ENCODE measurements around the gene ADAMTSL1.

The ADAMTSL1 gene

DNA sequence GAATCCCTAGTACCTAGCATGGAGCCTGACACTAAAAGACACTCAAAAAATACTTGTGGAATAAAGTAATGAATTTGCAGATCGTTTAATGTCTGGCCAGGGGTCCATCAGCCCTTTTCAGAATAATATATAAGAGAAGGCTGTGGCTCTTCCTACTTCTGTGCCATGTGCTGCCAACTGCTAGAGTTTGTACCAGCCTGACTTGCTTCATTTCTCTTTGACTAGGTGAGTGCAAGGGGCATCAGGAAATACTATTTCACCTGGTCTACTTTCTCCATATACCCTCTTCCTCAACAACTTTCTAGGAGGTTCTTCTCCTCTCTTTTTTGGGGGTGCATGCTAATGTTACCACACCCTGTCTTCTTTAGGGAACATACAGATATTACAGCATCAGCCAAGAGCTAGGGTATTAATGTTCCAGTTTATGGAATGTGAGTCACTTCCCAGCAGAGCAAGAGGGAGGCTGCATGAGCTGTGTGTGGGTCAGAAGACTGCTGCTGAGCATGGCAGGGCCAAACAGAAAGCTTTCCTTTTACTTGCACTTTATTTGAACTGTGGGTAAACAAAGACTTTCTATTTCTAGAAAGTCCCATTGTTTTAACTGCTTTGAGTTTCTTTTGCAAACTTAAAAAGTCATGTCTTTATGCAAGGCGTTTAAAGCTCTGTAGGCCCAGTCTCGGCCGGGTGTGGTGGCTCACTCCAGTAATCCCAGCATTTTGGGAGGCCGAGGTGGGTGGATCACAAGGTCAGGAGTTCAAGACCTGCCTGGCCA, 158.9 kb downstream of the ADAMTSL1 start:
- H3K4me3 ChIP-seq (ENCODE audit: low read depth, low read length) = no peak overlapping the region
- H3K9me3 ChIP-seq (ENCODE audit: severe bottlenecking) = no peaks in the 10 kb centered on the region
- H3K36me3 ChIP-seq = no peaks in the 10 kb centered on the region
- no peak overlapping the region for H3K27ac ChIP-seq
- no peak for DNase-seq
- H3K27me3 ChIP-seq (ENCODE audit: insufficient read depth, low read depth, severe bottlenecking) = no peaks in the 10 kb centered on the region
- TF ChIP-seq, protein P1, sequence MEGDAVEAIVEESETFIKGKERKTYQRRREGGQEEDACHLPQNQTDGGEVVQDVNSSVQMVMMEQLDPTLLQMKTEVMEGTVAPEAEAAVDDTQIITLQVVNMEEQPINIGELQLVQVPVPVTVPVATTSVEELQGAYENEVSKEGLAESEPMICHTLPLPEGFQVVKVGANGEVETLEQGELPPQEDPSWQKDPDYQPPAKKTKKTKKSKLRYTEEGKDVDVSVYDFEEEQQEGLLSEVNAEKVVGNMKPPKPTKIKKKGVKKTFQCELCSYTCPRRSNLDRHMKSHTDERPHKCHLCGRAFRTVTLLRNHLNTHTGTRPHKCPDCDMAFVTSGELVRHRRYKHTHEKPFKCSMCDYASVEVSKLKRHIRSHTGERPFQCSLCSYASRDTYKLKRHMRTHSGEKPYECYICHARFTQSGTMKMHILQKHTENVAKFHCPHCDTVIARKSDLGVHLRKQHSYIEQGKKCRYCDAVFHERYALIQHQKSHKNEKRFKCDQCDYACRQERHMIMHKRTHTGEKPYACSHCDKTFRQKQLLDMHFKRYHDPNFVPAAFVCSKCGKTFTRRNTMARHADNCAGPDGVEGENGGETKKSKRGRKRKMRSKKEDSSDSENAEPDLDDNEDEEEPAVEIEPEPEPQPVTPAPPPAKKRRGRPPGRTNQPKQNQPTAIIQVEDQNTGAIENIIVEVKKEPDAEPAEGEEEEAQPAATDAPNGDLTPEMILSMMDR (IDR thresholded peaks at IDR 0.05; ENCODE audit: low read depth, low read length) = no peak

GRCh38 chr9:18636781-18637180, 162.8 kb downstream of the ADAMTSL1 start:
- DNase-seq = no peak
- Histone ChIP-seq H3K27ac (no peak overlapping the region), H3K36me3 (no peaks in the 10 kb centered on the region), H3K9me3 (ENCODE audit: severe bottlenecking) (no peaks in the 10 kb centered on the region), H3K4me3 (ENCODE audit: low read depth, low read length) (no peak overlapping the region), H3K27me3 (ENCODE audit: insufficient read depth, low read depth, severe bottlenecking) (no peaks in the 10 kb centered on the region)
- TF ChIP-seq, protein P1 (IDR thresholded peaks at IDR 0.05; ENCODE audit: low read depth, low read length) = no peak

- no peak overlapping the region for H3K27ac ChIP-seq
- no peak for DNase-seq
- TF ChIP-seq, protein P1 (IDR thresholded peaks at IDR 0.05; ENCODE audit: low read depth, low read length) = no peak
These were observed 164.7 kb downstream of the ADAMTSL1 start for GRCh38 chr9:18638371-18639249.

GRCh38 chr9:18639911-18640310, 166.0 kb downstream of the ADAMTSL1 start:
- no peak overlapping the region for H3K27ac ChIP-seq
- H3K36me3 ChIP-seq = no peaks in the 10 kb centered on the region
- no peak for DNase-seq
- no peaks in the 10 kb centered on the region for H3K27me3 ChIP-seq (ENCODE audit: insufficient read depth, low read depth, severe bottlenecking)
- no peak overlapping the region for H3K4me3 ChIP-seq (ENCODE audit: low read depth, low read length)
- no peaks in the 10 kb centered on the region for H3K9me3 ChIP-seq (ENCODE audit: severe bottlenecking)
- TF ChIP-seq, protein P1 (IDR thresholded peaks at IDR 0.05; ENCODE audit: low read depth, low read length) = no peak

More at GRCh38 chr9:18638371-18639249, 164.7 kb downstream of the ADAMTSL1 start:
- Histone ChIP-seq H3K27me3 (ENCODE audit: insufficient read depth, low read depth, severe bottlenecking) (no peaks in the 10 kb centered on the region), H3K36me3 (no peaks in the 10 kb centered on the region), H3K4me3 (ENCODE audit: low read depth, low read length) (no peak overlapping the region), H3K9me3 (ENCODE audit: severe bottlenecking) (no peaks in the 10 kb centered on the region)

DNA sequence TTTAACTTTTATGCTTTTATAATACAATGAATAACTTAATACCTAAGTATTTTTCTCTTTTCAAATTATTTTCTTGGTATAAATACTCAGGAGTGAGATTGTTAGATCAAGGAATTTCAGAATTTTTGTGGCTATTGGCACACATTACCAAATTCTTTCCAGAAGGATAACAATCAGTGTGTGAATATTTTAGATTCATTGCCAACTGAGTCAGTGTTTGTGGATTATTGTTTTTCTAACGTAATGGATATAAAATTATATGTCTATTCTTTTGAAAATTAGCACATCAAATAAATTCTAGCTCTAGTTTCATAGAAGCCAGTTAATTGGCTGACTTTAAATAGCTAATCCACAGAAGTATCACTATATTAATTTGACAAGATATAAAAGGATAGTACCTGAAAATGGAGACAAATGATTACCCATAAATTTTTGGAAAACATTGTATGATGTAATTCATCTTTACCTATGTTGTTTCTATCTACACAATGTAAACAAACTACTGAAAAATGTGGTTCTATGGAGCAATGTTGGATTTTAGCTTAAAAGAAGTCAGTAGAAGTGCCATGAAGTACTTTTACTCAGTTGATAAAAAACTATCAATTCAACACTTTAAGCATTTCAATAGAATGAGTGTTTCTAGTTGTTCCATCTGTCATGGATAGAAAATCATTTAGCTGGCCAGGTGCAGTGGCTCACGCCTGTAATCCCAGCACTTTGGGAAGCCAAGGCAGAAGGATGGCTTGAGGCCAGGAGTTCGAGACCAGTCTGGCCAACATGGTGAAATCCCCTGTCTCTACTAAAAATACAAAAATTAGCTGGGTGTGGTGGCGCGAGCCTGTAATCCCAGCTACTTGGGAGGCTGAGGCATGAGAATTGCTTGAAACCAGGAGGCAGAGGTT, 185.1 kb downstream of the ADAMTSL1 start:
- Histone ChIP-seq H3K9me3 (ENCODE audit: severe bottlenecking) (no peaks in the 10 kb centered on the region), H3K36me3 (no peaks in the 10 kb centered on the region), H3K4me3 (ENCODE audit: low read depth, low read length) (no peak overlapping the region), H3K27me3 (ENCODE audit: insufficient read depth, low read depth, severe bottlenecking) (no peaks in the 10 kb centered on the region), H3K27ac (no peak overlapping the region)
- TF ChIP-seq, protein P1 (IDR thresholded peaks at IDR 0.05; ENCODE audit: low read depth, low read length) = no peak
- DNase-seq = no peak
